Skeletal muscle satellite cell (primary cell): ENCODE measurements around the gene TSPAN18.

Experiments used
- H3K27me3 ChIP-seq: 2 replicates; pipeline ENCODE4 v1.7.0; 2013; ENCODE audit warnings: low read length; ENCODE audit not compliant: control insufficient read depth, insufficient read depth
- H3K36me3 ChIP-seq: 2 replicates; pipeline ENCODE4 v1.7.0; 2013; ENCODE audit warnings: mild to moderate bottlenecking, control low read depth, low read length; ENCODE audit not compliant: insufficient read depth
- H3K4me1 ChIP-seq: 2 replicates; pipeline ENCODE4 v1.7.0; 2013; ENCODE audit warnings: low read length; ENCODE audit not compliant: control insufficient read depth, insufficient read depth
- H3K4me2 ChIP-seq: 2 replicates; pipeline ENCODE4 v1.7.0; 2013; ENCODE audit warnings: mild to moderate bottlenecking, low read length
- H3K4me3 ChIP-seq: 2 replicates; pipeline ENCODE4 v1.7.0; 2013; ENCODE audit warnings: low read length
- H3K9ac ChIP-seq: 2 replicates; pipeline ENCODE4 v1.7.0; 2013; ENCODE audit warnings: mild to moderate bottlenecking, low read depth, low read length, moderate library complexity
- H3K9me3 ChIP-seq: replicated peaks from 2 replicates; pipeline ENCODE4 v1.7.0; 2013; ENCODE audit warnings: mild to moderate bottlenecking, control low read depth, low read length

The TSPAN18 gene

GRCh38 chr11:44873537-44873936, 146.8 kb downstream of the TSPAN18 start:
- no peaks in the 10 kb centered on the region for H3K36me3 ChIP-seq
- no peak overlapping the region for H3K9ac ChIP-seq
- H3K4me3 ChIP-seq: no peak overlapping the region
- H3K27me3 ChIP-seq: peaks cover 83% of the 10 kb centered on the region
- H3K4me1 ChIP-seq: no peaks in the 10 kb centered on the region
- no peak overlapping the region for H3K4me2 ChIP-seq
- no peaks in the 10 kb centered on the region for H3K9me3 ChIP-seq

DNA sequence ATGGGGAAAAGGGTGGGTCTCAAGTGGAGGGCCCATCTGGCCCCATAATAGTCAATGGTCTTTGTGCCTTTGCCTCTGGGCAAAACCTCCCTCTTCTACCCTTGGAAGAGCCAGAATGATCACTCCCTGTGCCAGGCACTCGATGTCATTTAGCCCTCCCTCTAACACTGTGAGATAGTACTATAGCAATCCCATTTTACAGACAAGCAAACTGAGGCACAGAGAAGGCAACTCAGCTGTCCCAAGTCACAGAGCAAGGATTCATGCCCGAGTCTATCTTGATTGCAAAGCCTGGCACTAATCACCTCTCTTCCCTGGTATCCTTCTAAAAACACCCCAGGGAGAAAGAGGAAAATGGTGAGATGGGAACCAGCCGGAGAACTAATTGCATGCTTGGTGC, 147.5 kb downstream of the TSPAN18 start:
- no peak overlapping the region for H3K9ac ChIP-seq
- no peaks in the 10 kb centered on the region for H3K9me3 ChIP-seq
- peaks cover 86% of the 10 kb centered on the region for H3K27me3 ChIP-seq
- H3K4me2 ChIP-seq: no peak overlapping the region
- H3K4me3 ChIP-seq: no peak overlapping the region
- no peaks in the 10 kb centered on the region for H3K36me3 ChIP-seq
- no peaks in the 10 kb centered on the region for H3K4me1 ChIP-seq

DNA sequence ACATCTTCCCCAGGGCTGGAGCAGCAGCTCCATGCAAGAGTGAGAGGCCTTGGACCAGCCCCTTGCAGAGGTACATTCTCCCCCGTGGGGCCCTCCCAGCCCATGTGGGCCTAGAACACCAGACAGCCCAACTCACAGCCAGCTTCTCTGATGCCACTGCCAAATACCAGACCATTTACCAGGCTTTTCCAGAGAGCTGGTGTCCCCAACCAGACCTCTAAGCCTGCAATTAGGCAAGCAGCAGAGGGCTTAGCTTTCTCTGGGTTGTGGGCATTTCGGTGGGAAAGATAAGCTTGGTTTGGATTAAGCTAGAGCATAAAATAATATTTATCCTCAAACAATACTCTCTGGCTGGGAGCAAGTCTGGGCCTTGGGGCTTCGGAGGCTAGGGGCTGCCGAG, 148.3 kb downstream of the TSPAN18 start:
- peaks cover 87% of the 10 kb centered on the region for H3K27me3 ChIP-seq
- no peaks in the 10 kb centered on the region for H3K9me3 ChIP-seq
- no peak overlapping the region for H3K4me3 ChIP-seq
- H3K36me3 ChIP-seq: no peaks in the 10 kb centered on the region
- H3K4me1 ChIP-seq: no peaks in the 10 kb centered on the region
- H3K9ac ChIP-seq: no peak overlapping the region
- H3K4me2 ChIP-seq: no peak overlapping the region

GRCh38 chr11:44876194-44876723, 149.5 kb downstream of the TSPAN18 start:
- Histone ChIP-seq H3K4me3 (no peak overlapping the region), H3K9me3 (no peaks in the 10 kb centered on the region), H3K36me3 (no peaks in the 10 kb centered on the region), H3K4me2 (no peak overlapping the region), H3K27me3 (peaks cover 87% of the 10 kb centered on the region), H3K9ac (no peak overlapping the region), H3K4me1 (no peaks in the 10 kb centered on the region)

DNA sequence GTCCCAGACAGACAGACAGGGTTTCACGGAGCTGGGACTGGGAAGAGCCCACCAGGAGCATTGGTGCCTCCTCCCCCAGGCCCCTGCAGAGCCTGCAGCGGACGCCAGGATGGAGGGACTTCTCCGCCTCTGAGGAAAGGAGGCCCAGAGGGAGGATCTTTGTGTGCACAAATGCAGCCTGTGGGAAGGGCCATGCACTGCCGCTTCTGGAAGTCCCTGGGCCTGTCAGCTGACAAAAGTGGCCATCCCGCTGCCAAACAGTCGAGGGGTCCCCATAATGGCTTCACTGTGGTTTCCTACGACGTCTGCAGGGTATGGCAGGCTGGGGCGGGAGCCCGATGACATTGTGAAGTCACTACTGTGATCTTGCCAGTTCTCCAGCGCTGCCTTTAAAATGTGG, 150.1 kb downstream of the TSPAN18 start:
- no peaks in the 10 kb centered on the region for H3K4me1 ChIP-seq
- H3K4me3 ChIP-seq: no peak overlapping the region

GRCh38 chr11:44877571-44878497, 151.1 kb downstream of the TSPAN18 start:
- Histone ChIP-seq H3K4me2 (no peak overlapping the region), H3K4me3 (no peak overlapping the region), H3K9ac (no peak overlapping the region), H3K36me3 (no peaks in the 10 kb centered on the region), H3K27me3 (peaks cover 98% of the 10 kb centered on the region), H3K4me1 (no peaks in the 10 kb centered on the region), H3K9me3 (no peaks in the 10 kb centered on the region)

More for the DNA sequence above, 150.1 kb downstream of the TSPAN18 start:
- Histone ChIP-seq H3K9me3 (no peaks in the 10 kb centered on the region), H3K36me3 (no peaks in the 10 kb centered on the region), H3K4me2 (no peak overlapping the region), H3K9ac (no peak overlapping the region), H3K27me3 (peaks cover 94% of the 10 kb centered on the region)

DNA sequence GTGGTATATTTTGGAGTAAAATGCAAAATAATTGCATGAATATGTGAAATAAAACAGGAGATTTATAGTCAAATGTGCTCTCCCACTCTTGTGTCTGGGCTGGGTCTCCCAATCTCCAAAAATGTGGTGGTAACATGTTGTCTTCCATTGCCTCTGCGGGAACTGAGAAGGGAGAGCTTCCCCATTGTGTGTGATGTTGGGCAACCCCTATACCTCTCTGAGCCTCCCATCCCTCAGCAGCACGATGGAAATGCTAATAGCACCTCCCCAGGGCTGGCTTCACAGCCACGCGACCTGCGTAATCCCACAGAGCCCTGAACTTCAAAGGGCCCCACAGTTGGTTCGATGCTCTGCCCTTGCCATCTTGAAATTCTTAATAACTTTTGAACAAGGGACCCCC, 151.9 kb downstream of the TSPAN18 start:
- Histone ChIP-seq H3K9me3 (no peaks in the 10 kb centered on the region), H3K4me2 (no peak overlapping the region), H3K27me3 (peaks cover 98% of the 10 kb centered on the region), H3K4me3 (no peak overlapping the region), H3K4me1 (no peaks in the 10 kb centered on the region), H3K36me3 (no peaks in the 10 kb centered on the region), H3K9ac (no peak overlapping the region)

DNA sequence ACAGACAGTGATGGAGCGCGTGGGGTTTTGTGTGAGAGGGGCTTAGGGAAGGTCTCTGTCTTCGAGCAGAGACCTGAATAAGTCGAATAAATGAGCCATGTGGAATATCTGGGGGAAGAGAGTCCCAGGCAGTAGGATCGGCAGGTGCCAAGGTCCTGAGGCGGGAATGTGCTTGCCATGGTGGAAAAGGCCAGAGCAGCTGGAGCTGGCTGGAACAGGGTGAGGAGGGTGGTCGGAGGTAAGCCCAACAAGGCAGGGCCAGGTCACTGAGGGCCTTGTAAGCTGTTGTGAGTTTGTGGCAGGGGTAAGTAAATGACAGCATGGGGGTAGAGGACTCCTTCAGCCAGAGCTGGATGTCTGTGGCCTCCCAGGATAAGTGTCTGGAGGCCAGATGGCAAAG, 152.7 kb downstream of the TSPAN18 start:
- Histone ChIP-seq H3K27me3 (peaks cover 98% of the 10 kb centered on the region), H3K9ac (no peak overlapping the region), H3K9me3 (no peaks in the 10 kb centered on the region), H3K4me2 (no peak overlapping the region), H3K4me1 (no peaks in the 10 kb centered on the region), H3K36me3 (no peaks in the 10 kb centered on the region), H3K4me3 (no peak overlapping the region)

DNA sequence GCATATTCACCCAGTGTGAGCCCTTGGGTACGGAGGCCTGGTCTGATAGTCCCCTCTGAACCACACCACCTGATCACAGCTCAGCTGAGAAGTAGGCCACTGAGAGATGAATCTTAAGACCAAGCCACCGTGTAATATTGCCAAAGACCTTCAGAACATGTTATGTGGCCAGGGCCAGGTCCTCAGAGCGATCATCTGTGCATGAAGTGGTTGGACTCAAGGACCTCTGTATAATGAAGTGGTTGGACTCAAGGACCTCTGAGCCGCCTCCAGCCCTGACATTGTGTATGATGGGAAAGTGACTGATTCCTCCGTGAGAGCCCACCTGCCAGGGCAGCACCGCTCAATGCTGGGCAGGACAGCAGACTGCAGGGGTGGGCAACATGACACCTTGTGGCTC, 153.7 kb downstream of the TSPAN18 start:
- peaks cover 99% of the 10 kb centered on the region for H3K27me3 ChIP-seq
- H3K4me1 ChIP-seq: no peaks in the 10 kb centered on the region
- H3K4me3 ChIP-seq: no peak overlapping the region
- H3K4me2 ChIP-seq: no peak overlapping the region
- no peaks in the 10 kb centered on the region for H3K36me3 ChIP-seq
- H3K9ac ChIP-seq: no peak overlapping the region
- no peaks in the 10 kb centered on the region for H3K9me3 ChIP-seq

DNA sequence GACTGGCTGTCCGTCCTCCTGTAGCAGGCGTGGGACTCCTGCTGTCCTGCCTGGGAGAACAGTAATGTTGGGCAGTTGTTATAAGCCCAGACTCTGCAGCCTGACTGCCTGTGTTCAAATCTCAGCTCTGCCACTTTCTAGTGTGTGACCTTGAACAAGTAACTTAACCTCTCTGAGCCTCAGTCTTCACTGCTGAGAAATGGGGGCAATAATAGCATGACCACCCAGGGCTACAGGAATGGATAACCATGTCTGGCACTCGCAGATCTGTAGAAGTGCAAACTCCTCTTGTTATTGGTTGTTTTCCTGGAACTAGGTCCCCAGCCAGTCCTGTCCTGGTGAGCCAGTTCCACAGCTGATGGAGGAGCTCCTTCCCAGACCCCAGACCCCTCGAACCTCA, 154.2 kb downstream of the TSPAN18 start:
- Histone ChIP-seq H3K4me2 (no peak overlapping the region), H3K36me3 (no peaks in the 10 kb centered on the region), H3K4me3 (no peak overlapping the region), H3K9me3 (no peaks in the 10 kb centered on the region), H3K9ac (no peak overlapping the region), H3K4me1 (no peaks in the 10 kb centered on the region), H3K27me3 (peaks cover 99% of the 10 kb centered on the region)

GRCh38 chr11:44883277-44883676, 156.5 kb downstream of the TSPAN18 start:
- H3K4me1 ChIP-seq: no peaks in the 10 kb centered on the region
- no peak overlapping the region for H3K9ac ChIP-seq
- peaks cover 93% of the 10 kb centered on the region for H3K27me3 ChIP-seq
- H3K4me3 ChIP-seq: no peak overlapping the region
- no peaks in the 10 kb centered on the region for H3K9me3 ChIP-seq
- H3K36me3 ChIP-seq: no peaks in the 10 kb centered on the region
- no peak overlapping the region for H3K4me2 ChIP-seq

GRCh38 chr11:44884056-44884455, 157.3 kb downstream of the TSPAN18 start:
- Histone ChIP-seq H3K9ac (no peak overlapping the region), H3K4me3 (no peak overlapping the region), H3K4me2 (no peak overlapping the region), H3K36me3 (no peaks in the 10 kb centered on the region), H3K27me3 (peaks cover 91% of the 10 kb centered on the region), H3K9me3 (no peaks in the 10 kb centered on the region), H3K4me1 (no peaks in the 10 kb centered on the region)
